ENCODE measurements around the gene TMEM69. TPM values are rescaled to one million over a fixed set of nuclear protein-coding genes. Genes with fewer than 3 reads are reported as not detected.
"Not testable (repeated sequence)": the region's sequence is repeated elsewhere in the genome, so short reads cannot be mapped to it uniquely, and the experiment has no call there.

The TMEM69 gene
- total RNA-seq, 2 experiments from 2014 or later = 41.3 to 43.8 TPM

GRCh38 chr1:45723248-45723930, 35.4 kb downstream of the TMEM69 start:
- ChIA-PET CTCF (no interaction called here), POLR2A (no interaction called here)

- CTCF ChIA-PET = not testable (repeated sequence)
These were observed 38.0 kb downstream of the TMEM69 start for GRCh38 chr1:45726007-45726406.

GRCh38 chr1:45730075-45730779, 42.2 kb downstream of the TMEM69 start:
- CTCF ChIA-PET = no interaction called here
- POLR2A ChIA-PET = interaction anchor here (0.6 kb wide), 1 partner anchor 8 kb away, joined by 11 read pairs; no protein-coding TSS in a partner anchor

More at GRCh38 chr1:45726007-45726406, 38.0 kb downstream of the TMEM69 start:
- POLR2A ChIA-PET = not testable (repeated sequence)

GRCh38 chr1:45730780-45731319, 42.9 kb downstream of the TMEM69 start:
- ChIA-PET CTCF (no interaction called here), POLR2A (no interaction called here)

GRCh38 chr1:45739137-45739536, 51.2 kb downstream of the TMEM69 start:
- ChIA-PET CTCF (no interaction called here), POLR2A (no interaction called here)

GRCh38 chr1:45739641-45740156, 51.7 kb downstream of the TMEM69 start:
- CTCF ChIA-PET, POLR2A ChIA-PET: not testable (repeated sequence)

Other genes with a start within 250 kb of the TMEM69 start
- gene TESK2, start 197.0 kb upstream of the TMEM69 start, total RNA-seq = 1 to 10 TPM; 2.5 to 2.9 TPM
- 1 to 10 TPM; 5.2 to 5.3 TPM for gene CCDC163, start 188.1 kb upstream of the TMEM69 start, total RNA-seq
- 1 to 10 TPM; 8.1 to 8.9 TPM for gene MMACHC, start 187.9 kb upstream of the TMEM69 start, total RNA-seq
- gene PRDX1, start 166.3 kb upstream of the TMEM69 start, total RNA-seq = 100 to 1,000 TPM; 778 to 788 TPM
- gene AKR1A1, start 137.4 kb upstream of the TMEM69 start, total RNA-seq = 100 to 1,000 TPM; 188 to 203 TPM
- gene NASP, start 104.1 kb upstream of the TMEM69 start, total RNA-seq = 100 to 1,000 TPM; 245 to 252 TPM
- 1 to 10 TPM; 1.3 to 1.7 TPM for gene CCDC17, start 64.1 kb upstream of the TMEM69 start, total RNA-seq
- 100 to 1,000 TPM; 102 to 103 TPM for gene GPBP1L1, start 1.6 kb upstream of the TMEM69 start, total RNA-seq
- gene IPP, start 62.5 kb downstream of the TMEM69 start, total RNA-seq = 10 to 100 TPM; 16.5 to 16.6 TPM
- 10 to 100 TPM; 31.3 to 31.6 TPM for gene MAST2, start 115.4 kb downstream of the TMEM69 start, total RNA-seq

Data from activated CD8-positive, alpha-beta memory T cell treated with anti-CD3 and anti-CD28 coated beads for 36 hours (primary cell).